ENCODE measurements around the gene SNCG. TPM values are rescaled to one million over a fixed set of nuclear protein-coding genes. Genes with fewer than 3 reads are reported as not detected.

SNCG gene
- total RNA-seq, 1 experiment from 2014 or later: 7.3 TPM

GRCh38 chr10:86970162-86970981 lies 12.0 kb downstream of the SNCG start:
- DNase-seq (ENCODE audit: unreplicated experiment): peak; percentile 59
- peaks cover 5% of the 10 kb centered on the region for H3K36me3 Mint-ChIP-seq (ENCODE audit: insufficient read depth, unreplicated experiment)
- H3K4me3 Mint-ChIP-seq (ENCODE audit: unreplicated experiment): peak overlapping the region; percentile 77
- ChIA-PET POLR2A (interaction anchor here (0.6 to 5.7 kb wide), 15 partner anchors 9 to 213 kb away, joined by 3 to 98 read pairs (median 6); partner anchors contain the start of genes BMPR1A, FAM25A, GLUD1 and SHLD2), CTCF (interaction anchor here (0.6 to 3.1 kb wide), 6 partner anchors 10 to 125 kb away, joined by 3 to 23 read pairs (median 4); no protein-coding TSS in a partner anchor)
- no peaks in the 10 kb centered on the region for H3K9me3 Mint-ChIP-seq (ENCODE audit: unreplicated experiment)
- peaks cover 60% of the 10 kb centered on the region for H3K4me1 Mint-ChIP-seq (ENCODE audit: insufficient read depth, unreplicated experiment)
- intact Hi-C loops (cut with micrococcal nuclease): loop anchor here (2.0 kb wide), 1 partner anchor 122 kb away; no protein-coding TSS in a partner anchor
- TF ChIP-seq CTCF (IDR thresholded peaks at IDR 0.05; ENCODE audit: unreplicated experiment): no peak
- TSS peak; percentile 70 for BruUV-seq (replicated peaks)
- no peaks in the 10 kb centered on the region for H3K27me3 Mint-ChIP-seq (ENCODE audit: insufficient read depth, unreplicated experiment)
- peak overlapping the region; percentile 97 for H3K27ac Mint-ChIP-seq (ENCODE audit: low read depth, unreplicated experiment)

- H3K27ac Mint-ChIP-seq (ENCODE audit: low read depth, unreplicated experiment): peak overlapping the region; percentile 97
- H3K36me3 Mint-ChIP-seq (ENCODE audit: insufficient read depth, unreplicated experiment): peaks cover 5% of the 10 kb centered on the region
- H3K9me3 Mint-ChIP-seq (ENCODE audit: unreplicated experiment): no peaks in the 10 kb centered on the region
- DNase-seq (ENCODE audit: unreplicated experiment): no peak
- CTCF ChIA-PET: interaction anchor here (0.7 to 3.1 kb wide), 3 partner anchors 10 to 114 kb away, joined by 4 to 23 read pairs (median 4); no protein-coding TSS in a partner anchor
- intact Hi-C loops (cut with micrococcal nuclease): loop anchor here (2.0 kb wide), 1 partner anchor 122 kb away; no protein-coding TSS in a partner anchor
- BruUV-seq (replicated peaks): no TSS peak
- POLR2A ChIA-PET: interaction anchor here (0.9 to 5.7 kb wide), 7 partner anchors 12 to 214 kb away, joined by 3 to 98 read pairs (median 42); partner anchors contain the start of genes BMPR1A, FAM25A, GLUD1 and SHLD2
- no peaks in the 10 kb centered on the region for H3K27me3 Mint-ChIP-seq (ENCODE audit: insufficient read depth, unreplicated experiment)
- TF ChIP-seq CTCF (IDR thresholded peaks at IDR 0.05; ENCODE audit: unreplicated experiment): no peak
- peak overlapping the region; percentile 77 for H3K4me3 Mint-ChIP-seq (ENCODE audit: unreplicated experiment)
- peaks cover 60% of the 10 kb centered on the region for H3K4me1 Mint-ChIP-seq (ENCODE audit: insufficient read depth, unreplicated experiment)
Measured at GRCh38 chr10:86970982-86971231, 12.5 kb downstream of the SNCG start.

GRCh38 chr10:86971232-86971991 lies 13.0 kb downstream of the SNCG start:
- POLR2A ChIA-PET: interaction anchor here (0.9 to 5.7 kb wide), 7 partner anchors 13 to 214 kb away, joined by 3 to 98 read pairs (median 42); partner anchors contain the start of genes BMPR1A, FAM25A, GLUD1 and SHLD2
- no peaks in the 10 kb centered on the region for H3K27me3 Mint-ChIP-seq (ENCODE audit: insufficient read depth, unreplicated experiment)
- intact Hi-C loops (cut with micrococcal nuclease): loop anchor here (2.0 kb wide), 1 partner anchor 121 kb away; no protein-coding TSS in a partner anchor
- H3K4me1 Mint-ChIP-seq (ENCODE audit: insufficient read depth, unreplicated experiment): peaks cover 56% of the 10 kb centered on the region
- H3K4me3 Mint-ChIP-seq (ENCODE audit: unreplicated experiment): peak overlapping the region; percentile 77
- H3K36me3 Mint-ChIP-seq (ENCODE audit: insufficient read depth, unreplicated experiment): peaks cover 5% of the 10 kb centered on the region
- BruUV-seq (replicated peaks): no TSS peak
- no peak for TF ChIP-seq CTCF (IDR thresholded peaks at IDR 0.05; ENCODE audit: unreplicated experiment)
- no peaks in the 10 kb centered on the region for H3K9me3 Mint-ChIP-seq (ENCODE audit: unreplicated experiment)
- peak; percentile 92 for DNase-seq (ENCODE audit: unreplicated experiment)
- CTCF ChIA-PET: interaction anchor here (0.7 to 3.1 kb wide), 3 partner anchors 11 to 114 kb away, joined by 4 to 23 read pairs (median 4); no protein-coding TSS in a partner anchor
- H3K27ac Mint-ChIP-seq (ENCODE audit: low read depth, unreplicated experiment): peak overlapping the region; percentile 97

Measured in MCF 10A (cell line).